Endothelial cell of umbilical vein (primary cell): Measurements from ENCODE around the gene OR13C2. TPM values are rescaled to one million over a fixed set of nuclear protein-coding genes. Genes with fewer than 3 reads are reported as not detected.

ENCODE experiments used
- BruUV-seq: library from RNA; stranded (reverse); fragments of 400-500 nt; replicated peaks from 2 replicates; lab custom pipeline; 2021; lab: Mats Ljungman, UMichigan
- CTCF ChIA-PET: fragments of 300-600, 350-600 bp; sonication (Branson Sonifier 250); formaldehyde crosslinking; loops from one replicate; lab custom pipeline; 2021; ENCODE audit warnings: antibody characterized with exemption, inconsistent platforms; lab: Charles Lee
- POLR2A ChIA-PET: fragments of 300-600, 350-600 bp; sonication (Branson Sonifier 250); formaldehyde crosslinking; loops from one replicate; lab custom pipeline; 2021; ENCODE audit warnings: antibody characterized with exemption, inconsistent platforms; lab: Charles Lee
- DNase-seq: peaks from one replicate; pipeline ENCODE4 v3.0.0-alpha.2; 2011; ENCODE audit warnings: low read depth, low spot score
- FAIRE-seq: peaks from 2 replicates; lab custom pipeline; 2011; peaks lifted over from hg19 to GRCh38; lab: Jason Lieb, UNC
- H2AFZ ChIP-seq: 2 replicates; pipeline ENCODE4 v1.6.0; 2012; ENCODE audit warnings: low read depth, low read length, control low read depth, inconsistent platforms
- H3K27ac ChIP-seq: 2 replicates; pipeline ENCODE4 v1.5.1; 2011; ENCODE audit warnings: low read depth, mild to moderate bottlenecking, control low read depth, low read length, moderate library complexity; ENCODE audit not compliant: insufficient read depth
- H3K27me3 ChIP-seq, 2 experiments: 2 replicates each; pipeline versions ENCODE4 v1.6.0 to v1.6.1; 2011; ENCODE audit warnings: low read length in 2 of 2, mixed read lengths in 1 of 2; ENCODE audit not compliant: control insufficient read depth in 2 of 2, insufficient read depth in 2 of 2
- H3K36me3 ChIP-seq, 2 experiments: 2 replicates in 1 of 2; 3 replicates in 1 of 2; pipeline ENCODE4 v1.5.1; 2011; ENCODE audit warnings: low read length in 2 of 2, mild to moderate bottlenecking in 1 of 2, moderate library complexity in 1 of 2; ENCODE audit not compliant: control insufficient read depth in 2 of 2, insufficient read depth in 2 of 2; ENCODE audit errors: extremely low read depth in 1 of 2
- H3K4me1 ChIP-seq: 3 replicates; pipeline ENCODE4 v1.5.1; 2011; ENCODE audit warnings: mild to moderate bottlenecking, low read length; ENCODE audit not compliant: control insufficient read depth, insufficient read depth; ENCODE audit errors: extremely low read depth
- H3K4me2 ChIP-seq: 2 replicates; pipeline ENCODE4 v1.6.1; 2011; ENCODE audit warnings: low read length, control low read depth, mixed read lengths; ENCODE audit not compliant: insufficient read depth
- H3K4me3 ChIP-seq, 3 experiments: fragments of 200-600 bp in 1 of 3; sonication (generic), shearing (Covaris generic) in 1 of 3; replicated peaks in 1 of 3; 2 replicates each; pipeline ENCODE4 v1.5.1; 2011 to 2016; ENCODE audit warnings: control low read depth in 3 of 3, low read length in 3 of 3, mild to moderate bottlenecking in 2 of 3, inconsistent platforms in 1 of 3, low read depth in 1 of 3, moderate library complexity in 1 of 3; ENCODE audit not compliant: insufficient read depth in 1 of 3
- H3K79me2 ChIP-seq: 2 replicates; pipeline ENCODE4 v1.6.0; 2012; ENCODE audit warnings: low read length, inconsistent platforms; ENCODE audit not compliant: control insufficient read depth, insufficient read depth
- H3K9ac ChIP-seq: replicated peaks from 2 replicates; pipeline ENCODE3; 2011; ENCODE audit warnings: low read length, control low read depth; ENCODE audit not compliant: insufficient read depth; ENCODE audit errors: extremely low read depth
- H3K9me1 ChIP-seq: replicated peaks from 3 replicates; pipeline ENCODE4 v1.6.0; 2011; ENCODE audit warnings: mild to moderate bottlenecking, low read length; ENCODE audit not compliant: control insufficient read depth, insufficient read depth; ENCODE audit errors: extremely low read depth
- H3K9me3 ChIP-seq: replicated peaks from 2 replicates; pipeline ENCODE4 v1.5.1; 2012; ENCODE audit warnings: low read length, inconsistent platforms; ENCODE audit not compliant: control insufficient read depth, insufficient read depth
- H4K20me1 ChIP-seq: replicated peaks from 2 replicates; pipeline ENCODE3; 2011; ENCODE audit warnings: mild to moderate bottlenecking, low read length; ENCODE audit not compliant: control insufficient read depth, insufficient read depth; ENCODE audit errors: extremely low read depth
- EZH2 ChIP-seq: IDR thresholded peaks from 2 replicates; pipeline ENCODE4 v1.6.1; 2012; ENCODE audit warnings: borderline replicate concordance, low read depth, mild to moderate bottlenecking, moderate library complexity, low read length, inconsistent platforms; ENCODE audit not compliant: severe bottlenecking
- FOS ChIP-seq: IDR thresholded peaks from 2 replicates; pipeline ENCODE4 v1.6.1; 2011; ENCODE audit warnings: mild to moderate bottlenecking, low read length, moderate library complexity, borderline replicate concordance; ENCODE audit not compliant: insufficient read depth
- JUN ChIP-seq: IDR thresholded peaks from 2 replicates; pipeline ENCODE4 v1.6.1; 2011; ENCODE audit warnings: borderline replicate concordance, low read depth; ENCODE audit not compliant: insufficient read length, insufficient read depth
- MYC ChIP-seq: IDR thresholded peaks from one replicate; pipeline ENCODE4 v1.6.1; 2011; ENCODE audit warnings: mild to moderate bottlenecking, low read depth, low read length
- POLR2A ChIP-seq: IDR thresholded peaks from 2 replicates; pipeline ENCODE4 v1.6.1; 2012; ENCODE audit warnings: low read depth, mild to moderate bottlenecking, control low read depth, low read length
- POLR2AphosphoS5 ChIP-seq: IDR thresholded peaks from 2 replicates; pipeline ENCODE4 v1.6.1; 2012; ENCODE audit warnings: low read depth, mild to moderate bottlenecking, control low read depth, low read length, moderate library complexity; ENCODE audit not compliant: insufficient read depth
- dilution Hi-C: fragments of 300-500 bp; cut with MboI; formaldehyde crosslinking; loops from one replicate; pipeline ENCODE4 v1.15.0; 2019; ENCODE audit warnings: low sequenced_read_pairs; ENCODE audit not compliant: extremely low pct_ligation_motif_present
- intact Hi-C: fragments of 100-400 bp; cut with micrococcal nuclease; formaldehyde crosslinking; loops from one replicate; pipeline ENCODE4 v1.10.0; 2022
- polyA plus RNA-seq, 4 experiments: library from polyadenylated mRNA; depleted of rRNA in 3 of 4; stranded (reverse) in 3 of 4; unstranded in 1 of 4; fragments of >200 nt; gene quantifications; 2 replicates each; pipeline versions ENCODE4 v1.2.1 to v1.2.3, GENCODE V29; 2011 to 2012; ENCODE audit warnings: missing spikeins in 1 of 4
- total RNA-seq: library from RNA; stranded (reverse); gene quantifications from 2 replicates; pipeline ENCODE4 v1.2.3, GENCODE V29; 2021
- TF ChIP-seq, protein P1 (sequence below): IDR thresholded peaks from 2 replicates; pipeline ENCODE4 v1.6.1; 2011; ENCODE audit not compliant: insufficient read depth, insufficient read length
- TF ChIP-seq, protein P2 (sequence below), 2 donors: IDR thresholded peaks; 1 replicate in 1 of 2; 2 replicates in 1 of 2; pipeline ENCODE4 v1.5.1; 2011; ENCODE audit warnings: low read length in 2 of 2, mild to moderate bottlenecking in 2 of 2, moderate library complexity in 2 of 2, control low read depth in 1 of 2, inconsistent platforms in 1 of 2, low read depth in 1 of 2; ENCODE audit not compliant: insufficient read depth in 1 of 2; ENCODE audit errors: extremely low read depth in 1 of 2

OR13C2 gene
- total and polyA plus RNA-seq, 2 donors (not counting 3 experiments of a cell fraction or from before 2014, with no cell fraction given): not detected

DNA sequence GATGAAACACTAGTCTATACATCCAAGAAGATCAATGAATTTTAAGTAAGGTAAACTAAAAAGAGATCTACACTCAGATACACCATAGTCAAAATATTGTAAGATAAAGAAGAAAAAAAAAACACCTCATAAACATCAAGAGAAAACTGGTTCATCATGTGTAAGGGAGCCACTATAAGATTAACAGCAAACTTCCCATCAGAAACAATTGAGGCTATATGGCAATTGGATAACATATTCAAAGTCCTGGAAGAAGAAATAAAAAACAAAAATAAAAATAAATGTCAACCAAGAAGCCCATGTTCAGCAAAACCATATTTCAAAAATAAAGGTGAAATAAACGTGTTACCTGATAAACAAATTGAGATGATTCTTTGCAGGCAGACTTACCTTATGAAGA is 32.8 kb downstream of the OR13C2 start:
- ChIA-PET CTCF (no interaction called here), POLR2A (no interaction called here)
- Histone ChIP-seq H4K20me1 (no peaks in the 10 kb centered on the region), H3K4me1 (no peaks in the 10 kb centered on the region), H3K9me3 (peaks cover 2% of the 10 kb centered on the region), H3K9ac (no peak overlapping the region), H3K9me1 (no peaks in the 10 kb centered on the region), H3K27me3 (no peaks in the 10 kb centered on the region), H3K4me3 (no peak overlapping the region), H3K79me2 (no peaks in the 10 kb centered on the region), H2AFZ (no peak overlapping the region), H3K36me3 (no peaks in the 10 kb centered on the region), H3K4me2 (no peak overlapping the region), H3K27ac (no peak overlapping the region)
- FAIRE-seq (no peak), DNase-seq (no peak)
- no TSS peak for BruUV-seq
- intact Hi-C loops (no loop called here), dilution Hi-C loops (no loop called here)
- TF ChIP-seq JUN (no peak), POLR2AphosphoS5 (no peak), MYC (no peak), FOS (no peak), EZH2 (no peak), POLR2A (no peak)
- TF ChIP-seq, protein P1, sequence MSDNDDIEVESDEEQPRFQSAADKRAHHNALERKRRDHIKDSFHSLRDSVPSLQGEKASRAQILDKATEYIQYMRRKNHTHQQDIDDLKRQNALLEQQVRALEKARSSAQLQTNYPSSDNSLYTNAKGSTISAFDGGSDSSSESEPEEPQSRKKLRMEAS: no peak
- TF ChIP-seq, protein P2, sequence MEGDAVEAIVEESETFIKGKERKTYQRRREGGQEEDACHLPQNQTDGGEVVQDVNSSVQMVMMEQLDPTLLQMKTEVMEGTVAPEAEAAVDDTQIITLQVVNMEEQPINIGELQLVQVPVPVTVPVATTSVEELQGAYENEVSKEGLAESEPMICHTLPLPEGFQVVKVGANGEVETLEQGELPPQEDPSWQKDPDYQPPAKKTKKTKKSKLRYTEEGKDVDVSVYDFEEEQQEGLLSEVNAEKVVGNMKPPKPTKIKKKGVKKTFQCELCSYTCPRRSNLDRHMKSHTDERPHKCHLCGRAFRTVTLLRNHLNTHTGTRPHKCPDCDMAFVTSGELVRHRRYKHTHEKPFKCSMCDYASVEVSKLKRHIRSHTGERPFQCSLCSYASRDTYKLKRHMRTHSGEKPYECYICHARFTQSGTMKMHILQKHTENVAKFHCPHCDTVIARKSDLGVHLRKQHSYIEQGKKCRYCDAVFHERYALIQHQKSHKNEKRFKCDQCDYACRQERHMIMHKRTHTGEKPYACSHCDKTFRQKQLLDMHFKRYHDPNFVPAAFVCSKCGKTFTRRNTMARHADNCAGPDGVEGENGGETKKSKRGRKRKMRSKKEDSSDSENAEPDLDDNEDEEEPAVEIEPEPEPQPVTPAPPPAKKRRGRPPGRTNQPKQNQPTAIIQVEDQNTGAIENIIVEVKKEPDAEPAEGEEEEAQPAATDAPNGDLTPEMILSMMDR (IDR thresholded peaks at IDR 0.05; ENCODE audit: extremely low read depth in 1 of 2, insufficient read depth in 1 of 2, low read depth in 1 of 2, low read length in 2 of 2): no peak
